LNCaP clone FGC (cell line): Measurements from ENCODE around the gene SLC48A1.
A peak's percentile ranks its signal among the peaks of the same experiment; 100 is the strongest.

Experiments
- DNase-seq: peaks from one replicate; pipeline ENCODE4 v3.0.0-alpha.2; 2011; ENCODE audit warnings: low read depth
- H3K4me3 ChIP-seq: 2 replicates; pipeline ENCODE4 v1.5.1; 2011; ENCODE audit warnings: mild to moderate bottlenecking, low read depth, low read length, control low read depth
- TF ChIP-seq, protein P1 (sequence below): IDR thresholded peaks from 2 replicates; pipeline ENCODE4 v1.5.1; 2012; ENCODE audit warnings: mild to moderate bottlenecking; ENCODE audit not compliant: control insufficient read depth, insufficient read depth; ENCODE audit errors: extremely low read depth

SLC48A1 gene

DNA sequence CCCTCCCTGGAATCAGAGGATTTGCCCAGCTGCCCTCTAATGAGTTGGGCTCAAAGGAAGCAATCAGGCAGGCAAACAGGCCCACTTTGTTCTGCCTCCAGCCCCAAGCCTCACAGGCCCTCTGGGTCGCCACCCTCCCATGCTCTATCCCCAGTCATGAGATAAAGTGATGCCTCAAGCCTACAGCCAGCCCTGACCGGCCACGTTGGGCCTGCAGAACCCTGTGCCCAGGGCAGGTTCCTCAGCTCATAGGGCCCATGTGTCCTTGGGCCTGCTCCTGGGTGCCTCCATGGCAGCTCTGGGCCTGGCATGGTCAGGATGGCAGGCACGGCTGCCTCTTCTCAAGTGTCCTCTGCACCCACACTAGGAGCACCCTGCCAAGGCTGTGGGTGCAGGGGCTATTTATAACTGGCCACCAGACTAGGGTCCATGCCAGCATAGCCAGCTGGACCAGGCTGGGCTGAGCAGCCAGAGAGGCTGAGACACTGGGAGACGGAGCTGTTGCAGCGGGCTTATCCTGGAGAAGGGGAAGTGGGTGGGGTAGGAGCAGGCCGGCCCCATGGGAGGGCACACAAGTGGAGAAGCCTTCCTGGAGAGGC, 26.4 kb downstream of the SLC48A1 start:
- TF ChIP-seq, protein P1, sequence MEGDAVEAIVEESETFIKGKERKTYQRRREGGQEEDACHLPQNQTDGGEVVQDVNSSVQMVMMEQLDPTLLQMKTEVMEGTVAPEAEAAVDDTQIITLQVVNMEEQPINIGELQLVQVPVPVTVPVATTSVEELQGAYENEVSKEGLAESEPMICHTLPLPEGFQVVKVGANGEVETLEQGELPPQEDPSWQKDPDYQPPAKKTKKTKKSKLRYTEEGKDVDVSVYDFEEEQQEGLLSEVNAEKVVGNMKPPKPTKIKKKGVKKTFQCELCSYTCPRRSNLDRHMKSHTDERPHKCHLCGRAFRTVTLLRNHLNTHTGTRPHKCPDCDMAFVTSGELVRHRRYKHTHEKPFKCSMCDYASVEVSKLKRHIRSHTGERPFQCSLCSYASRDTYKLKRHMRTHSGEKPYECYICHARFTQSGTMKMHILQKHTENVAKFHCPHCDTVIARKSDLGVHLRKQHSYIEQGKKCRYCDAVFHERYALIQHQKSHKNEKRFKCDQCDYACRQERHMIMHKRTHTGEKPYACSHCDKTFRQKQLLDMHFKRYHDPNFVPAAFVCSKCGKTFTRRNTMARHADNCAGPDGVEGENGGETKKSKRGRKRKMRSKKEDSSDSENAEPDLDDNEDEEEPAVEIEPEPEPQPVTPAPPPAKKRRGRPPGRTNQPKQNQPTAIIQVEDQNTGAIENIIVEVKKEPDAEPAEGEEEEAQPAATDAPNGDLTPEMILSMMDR, result no peak
- DNase-seq, result no peak
- no peak overlapping the region for H3K4me3 ChIP-seq

DNA sequence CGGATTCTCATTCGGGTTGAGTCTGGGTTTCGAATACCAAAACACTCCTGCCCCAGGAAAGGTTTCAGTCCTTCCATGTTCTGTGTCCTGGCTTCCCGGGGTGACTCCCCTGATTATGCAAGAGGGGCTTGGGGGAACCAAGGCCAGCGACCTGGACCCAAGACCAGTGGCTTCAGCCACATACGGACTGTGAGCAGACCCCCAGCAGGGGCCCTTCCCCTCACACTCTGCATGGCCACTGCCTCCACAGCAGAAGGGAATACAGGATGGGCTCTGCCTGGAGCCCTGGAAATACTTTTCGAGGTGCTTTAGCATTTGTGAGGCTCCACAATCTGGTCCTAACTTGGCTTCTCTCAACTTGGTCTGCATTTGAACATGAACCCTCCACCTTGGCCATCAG, 27.5 kb downstream of the SLC48A1 start:
- no peak overlapping the region for H3K4me3 ChIP-seq
- no peak for DNase-seq
- TF ChIP-seq, protein P1, result no peak

DNA sequence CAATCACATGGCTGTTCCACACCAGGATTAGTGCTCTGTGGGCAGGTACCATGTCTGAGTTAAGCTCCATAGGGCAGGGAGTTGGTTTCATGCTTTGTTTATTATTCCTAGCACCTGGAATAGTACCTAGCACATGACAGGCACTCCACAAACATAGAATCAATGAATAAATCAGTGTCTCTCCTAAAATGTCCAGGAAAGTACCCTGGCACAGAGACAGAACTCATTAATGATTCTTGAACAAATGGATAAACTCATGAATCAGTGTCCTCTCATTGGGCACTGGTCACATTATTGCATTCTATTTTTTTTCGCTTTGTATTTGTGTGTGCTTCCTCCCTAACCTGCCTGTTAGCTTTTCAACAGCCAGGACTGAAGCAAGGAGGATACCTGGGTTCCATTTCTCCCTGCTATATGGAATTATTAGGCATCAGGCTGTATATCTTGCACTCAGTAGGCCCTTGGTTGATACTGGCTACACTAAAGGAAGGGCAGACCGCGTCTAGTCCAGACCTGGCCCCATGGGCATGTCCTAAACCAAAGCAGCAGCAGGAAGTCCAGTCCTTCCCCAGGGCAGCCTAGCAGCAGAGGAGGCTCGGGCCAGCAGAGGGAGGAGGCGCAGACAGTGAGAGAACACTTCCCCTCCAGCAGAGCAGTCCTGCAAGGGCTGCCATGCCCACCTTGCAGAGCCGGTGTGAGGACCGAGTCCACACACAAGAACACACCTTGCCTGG, 28.3 kb downstream of the SLC48A1 start:
- DNase-seq, result peak; percentile 73
- TF ChIP-seq, protein P1, result 0 out of 2 replicates have a peak, but pooled peaks have one; percentile 8
- no peak overlapping the region for H3K4me3 ChIP-seq

DNA sequence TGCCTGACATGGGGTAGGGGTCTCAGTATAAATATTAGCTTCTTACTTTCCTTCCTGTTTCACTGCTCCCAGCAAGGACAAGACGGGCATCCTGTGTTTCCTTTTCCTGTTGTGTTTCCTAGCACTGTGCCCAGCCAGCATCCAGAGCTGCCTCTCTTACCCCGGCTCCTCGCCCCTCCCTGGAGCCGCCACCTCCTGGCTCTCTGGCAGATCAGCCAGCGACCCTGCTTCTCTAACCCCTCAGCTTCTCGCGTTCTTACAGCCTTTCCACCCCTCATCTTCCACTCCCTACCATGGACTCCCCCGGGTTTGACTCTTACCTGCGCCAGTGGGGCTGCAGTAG, 28.8 kb downstream of the SLC48A1 start:
- TF ChIP-seq, protein P1, result no peak
- DNase-seq, result no peak
- no peak overlapping the region for H3K4me3 ChIP-seq

DNA sequence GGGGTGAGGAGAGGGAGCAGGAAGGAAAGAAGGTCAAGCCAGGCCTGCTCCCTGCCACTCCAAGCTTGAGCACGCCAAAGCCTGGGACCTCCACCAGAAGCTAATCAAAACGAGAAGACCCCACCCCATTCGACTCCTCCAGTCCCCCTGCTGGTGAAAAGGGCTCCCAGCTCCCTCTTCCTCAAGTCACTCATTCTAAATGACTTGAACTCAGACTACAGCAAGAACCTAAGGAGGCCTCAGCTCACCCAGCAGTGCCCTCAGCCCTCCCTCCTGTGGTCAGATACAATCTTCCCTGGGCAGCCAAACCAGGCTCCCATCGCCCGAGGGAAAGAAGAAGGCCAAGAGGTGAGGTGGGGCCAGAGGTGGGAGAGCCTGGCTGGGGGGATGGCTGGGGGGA, 29.3 kb downstream of the SLC48A1 start:
- H3K4me3 ChIP-seq, result no peak overlapping the region
- DNase-seq, result no peak
- TF ChIP-seq, protein P1, result 0 out of 2 replicates have a peak, but pooled peaks have one; percentile 15

DNA sequence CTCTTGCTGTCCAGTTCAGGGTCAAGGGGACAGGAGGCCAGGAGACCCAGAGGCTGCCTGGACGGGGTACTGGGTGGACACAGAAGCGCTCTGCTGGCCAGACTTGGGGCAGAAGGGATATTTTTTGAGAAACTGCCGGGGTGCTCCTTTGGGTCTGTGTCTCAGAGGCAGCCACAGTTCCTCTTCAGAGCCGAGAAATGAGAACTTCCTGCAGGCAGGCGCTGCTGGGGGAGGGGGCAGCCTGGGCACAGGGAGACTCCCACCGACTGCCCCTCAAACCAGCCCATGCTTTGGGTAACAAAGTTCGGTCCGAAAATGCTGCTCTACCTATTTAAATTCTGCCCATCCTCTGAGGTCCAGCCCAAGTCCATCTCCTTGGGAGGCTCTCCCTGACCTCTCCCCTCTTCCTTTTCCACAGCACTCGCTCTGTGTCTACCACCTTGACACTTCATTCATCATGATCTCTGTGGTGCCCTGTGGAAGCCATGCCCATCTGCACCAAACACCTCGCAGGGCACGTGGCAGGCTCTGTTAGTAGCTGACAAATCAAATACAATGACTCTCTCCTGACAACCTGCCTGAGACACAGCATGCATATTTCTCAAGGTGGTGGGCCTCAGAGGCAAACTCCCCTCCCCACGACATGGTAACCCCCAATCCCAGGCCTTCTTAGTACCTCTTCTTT, 30.3 kb downstream of the SLC48A1 start:
- TF ChIP-seq, protein P1, result no peak
- no peak for DNase-seq

More for the DNA sequence above, 30.3 kb downstream of the SLC48A1 start:
- H3K4me3 ChIP-seq, result no peak overlapping the region
